GM19025 (cell line): ENCODE data around the gene SPTBN1.
"Not testable (repeated sequence)": the region's sequence is repeated elsewhere in the genome, so short reads cannot be mapped to it uniquely, and the experiment has no call there.

Source experiments
- ATAC-seq: cut with Tn5 transposase; IDR thresholded peaks from one replicate; pipeline ENCODE4 v1.9.1; 2021; ENCODE audit warnings: mild to moderate bottlenecking, low read depth, moderate library complexity; ENCODE audit not compliant: unreplicated experiment

Gene SPTBN1

DNA sequence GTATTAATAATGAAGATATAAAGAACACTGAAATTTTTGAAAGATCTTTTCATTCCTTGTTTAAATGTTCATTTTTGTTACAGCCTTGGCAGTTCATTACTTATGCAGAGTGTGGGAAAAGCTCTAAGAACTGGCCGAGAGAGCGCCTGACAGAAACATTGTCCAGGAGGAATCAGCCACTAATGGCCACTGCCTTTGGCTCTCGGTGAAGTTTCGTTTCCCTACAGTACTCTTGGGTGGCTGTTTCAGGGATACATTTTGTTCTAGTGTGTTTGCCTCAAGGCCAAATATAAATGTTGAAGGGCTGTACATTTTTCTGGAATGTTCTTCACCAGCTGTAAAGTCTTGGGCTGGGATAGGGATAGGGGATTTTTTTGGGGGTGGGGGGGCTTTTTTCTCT, 10.7 kb downstream of the SPTBN1 start:
- ATAC-seq = no peak

DNA sequence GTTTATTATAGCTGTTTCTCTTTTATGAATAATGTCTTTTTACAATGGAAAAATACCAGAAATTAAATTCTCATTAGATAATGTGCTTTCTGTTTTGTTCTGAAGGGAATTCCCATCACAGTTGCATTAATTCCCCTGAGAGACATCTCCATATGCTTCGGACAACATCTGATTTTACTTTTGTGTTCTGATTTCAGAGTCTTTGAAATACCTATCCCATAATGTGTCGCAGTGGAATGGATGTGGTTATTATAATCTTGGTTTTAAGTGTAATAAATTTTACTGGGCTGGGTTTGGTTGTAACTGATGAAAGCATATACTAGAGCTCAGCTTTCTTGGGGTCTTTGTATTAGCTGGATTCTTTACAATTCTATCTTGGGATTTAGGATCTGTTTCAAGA, 12.5 kb downstream of the SPTBN1 start:
- ATAC-seq = no peak

GRCh38 chr2:54469484-54470053, 13.4 kb downstream of the SPTBN1 start:
- ATAC-seq = no peak

GRCh38 chr2:54470266-54470938, 14.3 kb downstream of the SPTBN1 start:
- ATAC-seq = no peak

- ATAC-seq = peak; percentile 59
These were observed 15.1 kb downstream of the SPTBN1 start for GRCh38 chr2:54471221-54471711.

DNA sequence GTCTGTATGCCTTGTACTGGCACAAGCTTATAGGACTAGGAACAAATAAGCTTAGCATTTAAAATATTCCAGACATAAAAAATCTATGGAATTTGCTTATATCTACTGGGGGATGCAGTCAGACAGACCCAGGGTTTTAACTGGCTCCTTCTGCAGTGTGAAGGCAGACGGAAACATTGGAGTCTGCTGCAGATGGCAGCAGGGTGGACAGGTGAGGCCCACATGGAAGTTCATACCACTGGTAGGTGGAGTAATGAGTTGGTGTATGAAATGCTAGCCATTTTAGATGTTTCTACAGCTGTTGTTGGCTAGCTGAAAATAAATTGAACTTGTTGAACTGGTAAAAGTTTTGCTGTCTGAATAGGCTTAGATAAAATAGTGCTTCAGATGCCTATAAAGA, 17.7 kb downstream of the SPTBN1 start:
- no peak for ATAC-seq

- no peak for ATAC-seq
These were observed 19.2 kb downstream of the SPTBN1 start for GRCh38 chr2:54475285-54475684.

DNA sequence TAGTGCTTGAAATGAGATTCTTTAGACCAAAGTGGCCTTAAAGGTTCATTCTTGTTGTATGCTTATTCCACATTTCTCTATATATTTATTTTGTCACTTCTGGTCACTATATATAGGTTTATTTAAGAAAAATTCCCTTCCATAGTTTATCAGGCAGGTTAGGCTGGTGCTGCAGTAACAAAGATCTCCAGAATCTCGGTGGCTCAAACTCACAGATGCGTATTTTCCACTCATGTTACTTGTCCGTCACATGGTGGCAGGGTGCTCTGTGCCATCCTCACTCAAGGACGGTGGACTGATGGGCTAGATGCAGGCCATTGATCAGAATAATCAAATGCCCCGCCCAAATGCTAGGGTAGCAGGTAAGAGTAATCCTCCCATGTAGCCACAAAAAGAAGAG, 19.8 kb downstream of the SPTBN1 start:
- ATAC-seq = no peak

DNA sequence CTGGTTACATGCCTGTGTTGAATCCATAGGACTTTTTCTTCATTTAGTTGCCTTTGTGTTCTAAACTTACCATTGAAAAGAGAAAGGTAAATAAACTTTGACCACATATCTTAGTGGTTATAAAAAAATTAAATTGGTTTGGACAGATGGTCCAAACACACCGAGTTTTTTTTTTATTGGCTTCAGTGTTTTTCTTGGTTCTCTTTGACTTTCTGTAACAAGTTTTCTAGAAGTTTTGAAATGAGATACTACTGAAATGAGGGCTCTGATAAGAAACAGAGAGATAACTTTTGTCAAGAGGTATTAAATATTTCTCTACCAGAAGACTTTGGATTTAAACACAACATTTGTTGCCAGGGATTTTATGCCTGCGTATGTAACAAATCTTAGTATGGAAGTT, 20.7 kb downstream of the SPTBN1 start:
- ATAC-seq = no peak

- no peak for ATAC-seq
These were observed 21.8 kb downstream of the SPTBN1 start for GRCh38 chr2:54477896-54478295.

DNA sequence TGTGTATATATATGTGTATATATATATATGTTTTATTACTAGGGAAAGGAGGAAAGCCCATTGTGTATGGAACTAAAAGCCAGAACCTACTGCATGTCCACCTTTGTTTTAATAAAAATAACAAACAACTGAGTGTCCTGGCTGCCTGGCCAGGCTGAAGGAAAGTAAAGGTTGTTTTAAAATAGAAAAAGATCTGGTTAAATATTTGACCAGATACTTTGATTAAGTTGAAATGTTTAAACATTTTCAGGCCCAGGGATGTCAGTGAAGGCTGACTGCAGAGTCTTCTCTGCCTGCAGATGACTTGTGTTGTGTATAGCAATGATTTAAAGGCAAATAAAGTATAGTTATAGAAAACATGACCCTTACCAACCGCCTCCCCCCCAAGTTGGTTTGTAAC, 22.8 kb downstream of the SPTBN1 start:
- no peak for ATAC-seq

DNA sequence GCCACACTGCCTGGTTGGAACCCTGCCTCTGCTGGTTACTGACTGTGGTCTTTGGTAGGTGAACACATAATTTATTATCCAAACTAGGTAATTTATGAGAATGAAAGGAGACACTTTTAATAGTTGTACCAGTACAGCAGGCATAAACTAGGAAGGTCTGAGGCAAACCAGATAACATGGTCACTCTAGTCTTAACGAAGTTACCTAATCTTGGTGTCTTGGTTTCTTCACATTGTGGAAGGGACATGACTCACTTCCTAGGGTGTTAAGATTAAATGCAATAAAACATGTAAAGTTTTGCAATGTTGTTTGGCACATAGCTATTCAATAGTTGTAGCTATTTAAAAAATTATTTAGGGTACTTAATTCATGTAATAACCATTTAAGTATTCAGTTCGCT, 23.3 kb downstream of the SPTBN1 start:
- ATAC-seq = no peak

DNA sequence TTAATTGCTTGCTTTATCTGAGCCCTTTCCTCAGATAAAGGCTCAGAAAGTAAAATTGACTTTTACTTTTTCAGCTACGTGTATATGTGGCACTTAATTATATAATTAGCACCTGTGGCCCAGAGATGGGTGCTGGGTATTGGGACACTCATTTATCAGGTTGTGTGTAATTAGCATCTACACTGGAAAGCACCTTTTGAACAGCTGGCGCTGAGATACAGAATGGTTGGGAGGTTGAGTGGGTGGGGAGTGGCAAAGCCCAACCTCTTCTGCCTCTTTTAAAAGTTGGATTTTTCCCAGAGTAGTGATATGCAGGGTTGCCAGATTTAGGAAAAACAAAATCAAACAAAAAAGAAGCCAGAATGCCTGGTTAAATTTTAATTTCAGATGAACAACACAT, 23.9 kb downstream of the SPTBN1 start:
- ATAC-seq = peak; percentile 90

- no peak for ATAC-seq
These were observed 25.6 kb downstream of the SPTBN1 start for GRCh38 chr2:54481686-54482085.

- no peak for ATAC-seq
These were observed 26.6 kb downstream of the SPTBN1 start for GRCh38 chr2:54482715-54483114.

DNA sequence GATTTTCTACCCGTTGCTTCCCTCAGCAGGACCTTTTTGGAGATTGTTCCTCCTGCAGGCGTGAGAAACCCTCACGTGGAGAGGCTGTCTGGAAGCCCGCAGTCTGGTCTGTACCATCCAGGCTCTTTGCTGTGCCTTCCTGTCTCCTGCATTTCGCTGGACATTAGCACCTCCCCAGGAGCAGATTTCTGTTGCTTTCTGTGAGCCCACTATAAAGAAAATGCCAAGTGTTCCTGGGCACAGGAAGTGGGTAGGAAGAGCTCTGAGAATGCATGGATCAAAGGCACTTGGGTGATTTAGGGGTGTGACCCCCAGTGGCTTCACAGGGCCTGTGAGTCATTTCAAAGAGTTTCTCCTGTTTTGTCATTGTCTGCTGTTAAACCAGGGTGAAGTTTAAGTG, 27.3 kb downstream of the SPTBN1 start:
- no peak for ATAC-seq

DNA sequence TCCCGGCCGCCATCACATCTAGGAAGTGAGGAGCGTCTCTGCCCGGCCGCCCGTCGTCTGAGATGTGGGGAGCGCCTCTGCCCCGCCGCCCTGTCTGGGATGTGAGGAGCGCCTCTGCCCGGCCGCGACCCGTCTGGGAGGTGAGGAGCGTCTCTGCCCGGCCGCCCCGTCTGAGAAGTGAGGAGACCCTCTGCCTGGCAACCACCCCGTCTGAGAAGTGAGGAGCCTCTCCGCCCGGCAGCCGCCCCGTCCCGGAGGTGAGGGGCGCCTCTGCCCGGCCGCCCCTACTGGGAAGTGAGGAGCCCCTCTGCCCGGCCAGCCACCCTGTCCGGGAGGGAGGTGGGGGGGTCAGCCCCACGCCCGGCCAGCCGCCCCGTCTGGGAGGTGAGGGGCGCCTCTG, 29.6 kb downstream of the SPTBN1 start:
- ATAC-seq = not testable (repeated sequence)

DNA sequence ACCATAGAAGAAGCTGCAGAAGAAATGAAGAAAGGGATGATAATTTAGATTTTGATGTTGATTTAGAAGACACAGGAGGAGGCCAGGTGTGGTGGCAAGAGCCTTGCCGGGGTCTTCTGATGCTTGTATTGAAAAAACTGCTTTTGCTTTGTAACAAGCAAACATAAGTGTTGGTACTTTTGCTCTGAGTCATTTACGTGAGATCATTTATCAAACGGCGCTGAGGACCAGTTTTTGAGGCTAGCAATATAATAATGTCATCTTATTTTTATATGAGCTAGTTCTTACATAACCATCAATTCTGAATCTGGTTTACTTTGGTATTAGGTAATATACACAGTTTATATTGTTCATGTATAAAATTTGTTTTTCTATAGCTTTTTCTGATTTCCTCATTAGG, 30.6 kb downstream of the SPTBN1 start:
- ATAC-seq = no peak

DNA sequence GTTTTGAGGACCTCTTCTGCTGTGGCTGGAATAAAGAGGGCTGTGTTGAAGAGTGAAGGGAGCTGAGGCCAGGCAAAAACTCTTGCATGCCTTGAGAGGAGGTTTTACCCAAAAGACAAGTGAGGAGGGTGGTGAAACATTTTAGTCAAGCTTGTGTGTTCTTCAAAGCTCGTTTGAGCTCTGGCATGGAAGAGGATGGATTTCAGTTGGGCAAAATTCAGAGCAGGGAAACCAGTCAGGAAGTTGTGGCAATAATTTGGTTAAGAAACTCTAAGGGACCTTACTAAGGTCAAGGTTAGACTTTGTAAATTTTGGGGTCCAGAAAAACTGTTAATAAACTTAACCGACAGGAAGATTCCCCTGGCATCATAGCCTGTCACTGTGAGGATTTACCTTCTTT, 34.7 kb downstream of the SPTBN1 start:
- no peak for ATAC-seq

DNA sequence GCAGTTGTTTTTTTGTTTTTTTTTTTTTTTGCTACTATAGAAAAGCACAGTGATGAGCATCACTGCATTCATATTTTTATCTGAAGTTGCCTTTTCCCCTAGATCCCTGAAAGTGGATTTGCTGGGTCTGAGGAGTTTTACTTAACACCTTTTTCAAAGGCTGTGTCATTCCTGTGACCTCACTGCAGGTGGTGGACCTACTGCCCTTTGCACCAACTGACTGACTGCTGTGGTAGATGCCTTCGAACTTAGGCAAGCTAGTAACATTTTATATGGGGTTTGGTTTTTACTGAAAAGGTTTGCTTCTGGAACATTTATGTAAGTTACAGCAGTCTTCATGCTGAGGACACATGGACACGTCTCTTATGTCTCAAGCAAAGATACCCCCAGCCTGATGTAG, 36.2 kb downstream of the SPTBN1 start:
- ATAC-seq = no peak

- no peak for ATAC-seq
These were observed 38.0 kb downstream of the SPTBN1 start for GRCh38 chr2:54494087-54494486.

GRCh38 chr2:54496920-54497319, 40.8 kb downstream of the SPTBN1 start:
- ATAC-seq = no peak
